ENCODE results near the gene MRPL48.

DNA sequence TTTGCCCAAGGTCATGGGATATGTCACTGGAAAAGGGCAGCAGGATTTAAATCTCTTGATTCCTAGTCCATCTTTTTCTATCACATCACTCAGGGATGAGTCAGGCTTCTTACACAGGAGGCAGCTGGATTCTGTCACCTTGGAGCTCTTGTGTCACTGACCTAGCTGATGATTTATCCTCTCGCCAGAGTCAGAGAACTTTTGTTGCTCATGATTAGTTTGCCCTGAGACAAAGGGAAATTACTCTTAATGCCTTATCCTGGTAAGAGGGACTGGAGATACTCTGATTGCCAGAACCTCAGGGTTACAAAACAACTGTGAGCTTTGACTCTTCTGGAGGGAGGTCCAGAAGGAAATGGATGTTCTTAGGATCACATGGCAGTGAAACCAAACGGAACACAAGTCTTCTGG, 78.9 kb downstream of the MRPL48 start:
- TF ChIP-seq, protein P1, sequence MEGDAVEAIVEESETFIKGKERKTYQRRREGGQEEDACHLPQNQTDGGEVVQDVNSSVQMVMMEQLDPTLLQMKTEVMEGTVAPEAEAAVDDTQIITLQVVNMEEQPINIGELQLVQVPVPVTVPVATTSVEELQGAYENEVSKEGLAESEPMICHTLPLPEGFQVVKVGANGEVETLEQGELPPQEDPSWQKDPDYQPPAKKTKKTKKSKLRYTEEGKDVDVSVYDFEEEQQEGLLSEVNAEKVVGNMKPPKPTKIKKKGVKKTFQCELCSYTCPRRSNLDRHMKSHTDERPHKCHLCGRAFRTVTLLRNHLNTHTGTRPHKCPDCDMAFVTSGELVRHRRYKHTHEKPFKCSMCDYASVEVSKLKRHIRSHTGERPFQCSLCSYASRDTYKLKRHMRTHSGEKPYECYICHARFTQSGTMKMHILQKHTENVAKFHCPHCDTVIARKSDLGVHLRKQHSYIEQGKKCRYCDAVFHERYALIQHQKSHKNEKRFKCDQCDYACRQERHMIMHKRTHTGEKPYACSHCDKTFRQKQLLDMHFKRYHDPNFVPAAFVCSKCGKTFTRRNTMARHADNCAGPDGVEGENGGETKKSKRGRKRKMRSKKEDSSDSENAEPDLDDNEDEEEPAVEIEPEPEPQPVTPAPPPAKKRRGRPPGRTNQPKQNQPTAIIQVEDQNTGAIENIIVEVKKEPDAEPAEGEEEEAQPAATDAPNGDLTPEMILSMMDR (IDR thresholded peaks at IDR 0.05), result no peak
- no peak for TF ChIP-seq ZBTB21 (CRISPR knock-in tag; IDR thresholded peaks at IDR 0.05; ENCODE audit: borderline replicate concordance)
